AML-193 (cell line): ENCODE data around the gene GALK1.
A peak's percentile ranks its signal among the peaks of the same experiment; 100 is the strongest.
"Not testable (repeated sequence)": the region's sequence is repeated elsewhere in the genome, so short reads cannot be mapped to it uniquely, and the experiment has no call there.

Source experiments
- DNase-seq, 2 experiments: peaks; one replicate each; lab custom pipeline; 2025; lab: John Stamatoyannopoulos, UW

GALK1 gene

GRCh38 chr17:75763613-75764416 is 1.2 kb downstream of the GALK1 start:
- no peak for DNase-seq

- no peak for DNase-seq
Measured at GRCh38 chr17:75763269-75763607, 1.8 kb downstream of the GALK1 start.

GRCh38 chr17:75762513-75763268 is 2.3 kb downstream of the GALK1 start:
- no peak for DNase-seq

DNA sequence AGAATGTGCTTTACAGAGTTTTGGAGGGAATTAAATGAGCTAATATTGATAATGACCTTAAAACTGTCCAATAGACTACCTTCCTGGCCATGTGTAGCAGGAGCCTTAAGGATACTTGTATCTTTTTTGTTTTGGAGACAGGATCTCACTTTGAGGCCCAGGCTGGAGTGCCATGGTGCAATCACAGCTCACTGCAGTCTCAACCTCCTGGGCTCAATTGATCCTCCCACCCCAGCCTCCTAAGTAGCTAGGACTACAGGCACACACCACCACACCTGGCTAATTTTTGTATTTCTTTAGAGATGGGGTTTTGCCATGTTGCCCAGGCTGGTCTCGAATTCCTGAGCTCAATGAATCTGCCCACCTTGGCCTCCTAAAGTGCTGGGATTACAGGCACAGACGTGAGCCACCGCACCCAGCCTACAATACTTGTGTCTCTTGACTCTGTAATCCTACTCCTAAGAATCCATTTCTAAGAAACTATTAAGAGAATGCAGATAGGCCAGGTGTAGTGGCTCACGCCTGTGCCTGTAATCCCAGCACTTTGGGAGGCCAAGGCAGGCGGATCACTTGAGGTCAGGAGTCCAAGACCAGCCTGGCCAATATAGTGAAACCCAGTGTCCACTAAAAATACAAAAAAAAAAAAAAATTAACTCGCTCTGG is 4.9 kb downstream of the GALK1 start:
- not testable (repeated sequence) for DNase-seq

DNA sequence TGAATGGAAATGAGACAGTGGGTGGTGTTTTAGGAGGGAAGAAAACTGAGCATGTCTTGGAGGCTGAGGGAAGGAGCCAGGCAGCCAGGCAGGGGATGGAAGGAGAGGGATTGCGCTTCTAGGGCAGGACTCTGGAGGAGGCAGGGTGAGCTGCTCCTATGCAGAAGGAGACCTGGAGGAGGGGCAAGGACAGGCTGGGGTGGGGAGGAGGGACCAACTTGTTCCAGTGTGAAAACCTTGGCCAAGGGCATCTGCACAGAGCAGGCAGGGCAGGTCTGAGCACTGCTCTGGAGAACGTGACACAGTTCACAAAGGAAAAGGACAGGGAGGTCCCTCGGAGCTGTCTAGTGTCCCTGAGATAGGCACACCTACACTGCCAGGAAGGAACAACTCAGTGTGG is 5.5 kb downstream of the GALK1 start:
- no peak for DNase-seq

DNA sequence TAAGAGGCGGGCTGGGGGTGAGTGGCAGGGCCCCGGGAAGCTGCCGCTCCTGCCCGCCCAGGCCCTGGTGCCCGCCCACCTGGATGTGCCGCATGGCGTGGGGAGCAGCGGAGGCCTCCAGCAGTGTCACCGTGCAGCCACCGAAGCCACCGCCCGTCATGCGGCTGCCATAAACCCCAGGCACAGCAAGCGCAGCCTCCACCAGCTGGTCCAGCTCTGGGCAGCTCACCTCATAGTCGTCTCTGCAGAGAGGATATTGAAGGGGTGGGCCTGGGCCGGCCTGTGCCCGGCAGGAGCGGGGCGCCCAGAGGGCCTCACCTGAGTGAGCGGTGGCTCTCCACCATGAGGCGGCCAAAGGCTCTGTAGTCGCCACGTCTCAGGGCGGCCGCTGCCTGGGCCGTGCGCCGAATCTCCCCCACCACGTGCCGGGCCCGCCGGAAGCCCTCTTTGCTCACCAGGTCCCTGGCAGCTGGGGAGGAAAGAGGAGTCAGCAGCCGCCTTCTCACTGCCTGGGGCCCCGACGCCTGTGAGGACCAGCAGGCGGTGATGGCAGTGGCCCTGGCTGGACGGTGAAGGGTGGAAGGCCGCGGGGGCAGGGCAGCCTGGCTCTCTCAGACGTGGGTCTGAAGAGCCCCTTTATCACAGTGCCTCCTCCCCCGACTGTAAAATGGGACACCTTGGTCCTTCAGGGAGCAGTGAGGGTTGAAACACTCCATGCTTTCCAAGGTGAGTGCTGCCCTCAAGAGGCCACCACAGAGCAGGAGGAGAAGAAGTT is 6.7 kb downstream of the GALK1 start:
- DNase-seq: peak; percentile 18 to 29

GRCh38 chr17:75757086-75757681 is 7.8 kb downstream of the GALK1 start:
- no peak for DNase-seq

- no peak for DNase-seq
Measured at GRCh38 chr17:75756451-75757085, 8.4 kb downstream of the GALK1 start.

- DNase-seq: peak in 1 of 2 experiments; percentile 22
Measured at GRCh38 chr17:75755990-75756389, 9.0 kb downstream of the GALK1 start.

- DNase-seq: no peak
Measured at GRCh38 chr17:75755205-75755901, 9.6 kb downstream of the GALK1 start.

GRCh38 chr17:75754378-75755204 is 10.4 kb downstream of the GALK1 start:
- no peak for DNase-seq

GRCh38 chr17:75753514-75754377 is 11.2 kb downstream of the GALK1 start:
- DNase-seq: peak; percentile 70 to 75

GRCh38 chr17:75752802-75753513 is 12.0 kb downstream of the GALK1 start:
- no peak for DNase-seq

- no peak for DNase-seq
Measured at GRCh38 chr17:75752405-75752709, 12.6 kb downstream of the GALK1 start.

- DNase-seq: no peak
Measured at GRCh38 chr17:75751676-75752404, 13.2 kb downstream of the GALK1 start.

- DNase-seq: no peak
Measured at GRCh38 chr17:75750661-75751423, 14.2 kb downstream of the GALK1 start.
